ENCODE measurements around the gene HPCAL4. TPM values are rescaled to one million over a fixed set of nuclear protein-coding genes. Genes with fewer than 3 reads are reported as not detected.

Gene HPCAL4
- total and polyA plus RNA-seq, 5 donors, result 0.89 to 5.2 (median 3.4) TPM

DNA sequence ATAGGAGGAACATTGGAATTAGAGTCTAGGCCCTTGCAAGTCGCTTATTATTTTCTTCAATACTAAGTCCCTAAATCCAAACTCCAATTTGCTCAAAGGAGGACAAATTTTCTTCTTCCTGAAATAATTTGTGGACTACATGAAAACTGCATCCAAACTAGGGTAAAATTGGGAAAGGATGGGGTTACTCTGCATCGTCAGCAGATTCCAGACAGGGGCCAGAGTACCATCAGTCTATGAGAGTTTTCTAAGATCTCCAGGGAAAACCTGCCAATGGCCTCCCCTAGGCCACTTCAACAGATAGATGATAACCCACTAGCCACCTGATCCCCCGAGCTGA lies 52.3 kb downstream of the HPCAL4 start:
- 55% methylated on average over 3 of the region's 3 CpGs for WGBS
- peak overlapping the region; percentile 85 for H3K27ac ChIP-seq (ENCODE audit: low read length)
- intact Hi-C loops (cut with DNase I), result no loop called here

DNA sequence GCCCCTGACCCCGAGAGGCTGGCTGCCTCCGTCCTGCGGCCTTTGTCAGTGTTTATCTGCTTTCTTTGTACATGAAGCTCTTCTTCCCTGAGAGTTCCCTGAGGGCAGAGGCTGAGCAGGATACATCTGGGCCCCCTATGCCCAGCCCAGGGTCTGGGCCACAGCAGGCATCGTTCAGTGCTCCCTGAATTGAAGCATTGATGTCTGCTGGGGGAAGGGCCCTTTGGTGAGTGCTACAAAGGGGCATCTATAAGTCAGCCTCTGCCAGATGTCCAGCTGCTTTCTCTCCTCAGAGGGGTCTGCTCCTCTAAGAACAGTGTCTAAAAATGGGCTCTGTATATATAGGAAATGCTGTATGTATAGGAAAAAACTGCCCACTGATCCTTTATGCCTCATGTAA lies 53.9 kb downstream of the HPCAL4 start:
- Histone ChIP-seq H3K27me3 (ENCODE audit: control insufficient read depth, insufficient read depth) (no peaks in the 10 kb centered on the region), H3K27ac (ENCODE audit: low read length) (peak overlapping the region; percentile 67)

More for the DNA sequence above, 52.3 kb downstream of the HPCAL4 start:
- Histone ChIP-seq H3K4me3 (ENCODE audit: low read length) (peak overlapping the region; percentile 70), H3K4me1 (ENCODE audit: control insufficient read depth, insufficient read depth, low read length) (peaks cover 4% of the 10 kb centered on the region), H3K27me3 (ENCODE audit: control insufficient read depth, insufficient read depth) (no peaks in the 10 kb centered on the region), H3K9me3 (ENCODE audit: control insufficient read depth, low read length) (no peaks in the 10 kb centered on the region)
- no peak for DNase-seq
- ATAC-seq, result no peak

DNA sequence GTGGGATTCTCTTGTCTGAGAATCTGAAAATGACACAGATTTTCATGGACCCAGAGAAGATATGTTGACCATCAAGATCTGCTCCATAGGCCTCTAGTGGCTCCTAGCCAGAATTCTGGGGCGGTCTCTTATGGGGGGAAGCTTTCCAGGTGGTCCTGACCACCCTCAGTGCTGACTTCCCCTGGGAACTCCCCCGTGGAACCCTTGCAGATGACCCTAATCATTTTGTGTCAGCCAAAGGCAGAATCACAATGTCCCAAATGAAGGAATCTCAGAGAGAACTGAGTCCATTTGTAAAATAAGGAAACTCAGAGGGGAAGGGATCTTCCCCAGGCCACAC lies 55.4 kb downstream of the HPCAL4 start:
- peak overlapping the region; percentile 40 for H3K4me3 ChIP-seq (ENCODE audit: low read length)
- no peaks in the 10 kb centered on the region for H3K27me3 ChIP-seq (ENCODE audit: control insufficient read depth, insufficient read depth)

More for the DNA sequence above, 53.9 kb downstream of the HPCAL4 start:
- ATAC-seq (no peak), DNase-seq (no peak)
- WGBS, result 59% methylated on average over 4 of the region's 4 CpGs
- Histone ChIP-seq H3K9me3 (ENCODE audit: control insufficient read depth, low read length) (no peaks in the 10 kb centered on the region), H3K4me3 (ENCODE audit: low read length) (peak overlapping the region; percentile 70), H3K4me1 (ENCODE audit: control insufficient read depth, insufficient read depth, low read length) (peaks cover 2% of the 10 kb centered on the region)
- intact Hi-C loops (cut with DNase I), result no loop called here

DNA sequence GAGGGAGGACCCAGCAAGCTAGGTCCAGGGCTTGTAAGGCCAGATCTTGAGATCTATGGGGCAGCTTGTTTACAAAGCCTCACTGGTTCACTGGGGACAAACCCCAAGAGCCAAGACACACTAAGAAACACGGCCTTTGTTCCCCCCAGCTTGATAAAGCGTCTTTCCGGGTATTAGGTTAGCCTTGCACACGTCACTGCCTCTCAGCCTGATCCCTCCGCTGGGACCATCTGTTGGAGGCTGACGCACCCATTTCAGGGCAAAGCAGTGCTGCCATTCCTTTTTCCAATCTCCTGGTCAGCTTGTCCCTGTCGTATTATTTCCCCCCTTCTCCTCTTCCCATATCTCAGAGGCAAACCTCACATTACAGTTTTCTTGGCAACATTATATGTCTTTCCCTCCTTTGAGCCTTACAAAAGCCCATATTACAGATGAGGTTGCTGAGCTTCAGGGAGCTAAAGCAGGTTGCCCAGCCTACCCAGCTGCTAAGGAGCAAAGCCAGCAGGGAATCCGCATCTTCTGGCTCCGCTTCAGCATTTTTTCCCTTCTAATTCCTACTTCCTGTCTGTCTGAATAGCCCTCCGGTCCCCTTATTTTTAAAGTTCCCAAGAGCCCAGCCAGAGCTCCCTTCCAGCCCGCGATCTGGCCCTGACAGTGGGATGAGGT lies 55.9 kb downstream of the HPCAL4 start:
- Histone ChIP-seq H3K27me3 (ENCODE audit: control insufficient read depth, insufficient read depth) (no peaks in the 10 kb centered on the region), H3K4me1 (ENCODE audit: control insufficient read depth, insufficient read depth, low read length) (peaks cover 2% of the 10 kb centered on the region), H3K4me3 (ENCODE audit: low read length) (peak overlapping the region; percentile 40), H3K27ac (ENCODE audit: low read length) (peak overlapping the region; percentile 65), H3K9me3 (ENCODE audit: control insufficient read depth, low read length) (no peaks in the 10 kb centered on the region)
- ATAC-seq (peak; percentile 60 to 61), DNase-seq (peak; percentile 77 to 87 (median 81))
- WGBS, result 49% methylated on average over 12 of the region's 12 CpGs
- intact Hi-C loops (cut with DNase I), result no loop called here

More for the DNA sequence above, 55.4 kb downstream of the HPCAL4 start:
- DNase-seq (no peak), ATAC-seq (no peak)
- H3K4me1 ChIP-seq (ENCODE audit: control insufficient read depth, insufficient read depth, low read length), result peaks cover 2% of the 10 kb centered on the region
- 26% methylated on average over 2 of the region's 2 CpGs for whole genome bisulfite sequencing
- H3K9me3 ChIP-seq (ENCODE audit: control insufficient read depth, low read length), result no peaks in the 10 kb centered on the region
- intact Hi-C loops (cut with DNase I), result no loop called here
- H3K27ac ChIP-seq (ENCODE audit: low read length), result peak overlapping the region; percentile 65

DNA sequence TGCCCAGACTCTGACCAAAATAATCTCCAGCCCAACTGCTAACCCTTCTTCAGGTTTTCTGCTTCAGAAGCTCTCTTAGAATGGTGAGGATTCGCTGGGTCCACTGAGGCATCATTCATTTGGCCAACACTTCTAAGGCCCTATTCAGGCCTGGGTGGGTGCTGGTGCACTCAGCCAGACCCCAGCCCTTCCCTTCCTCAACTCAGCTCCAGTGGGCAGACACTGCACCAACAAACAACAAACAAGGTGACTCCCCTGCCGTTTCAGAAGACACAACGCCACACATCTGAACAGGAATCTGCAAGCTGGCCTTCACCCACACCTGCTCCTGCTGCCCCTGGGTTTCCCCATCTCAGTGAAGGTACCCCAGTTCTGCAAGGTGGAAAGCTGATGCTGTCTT lies 57.8 kb downstream of the HPCAL4 start:
- DNase-seq (peak in 1 of 3 donors; percentile 20), ATAC-seq (no peak)
- Histone ChIP-seq H3K27ac (ENCODE audit: low read length) (peak overlapping the region; percentile 69), H3K9me3 (ENCODE audit: control insufficient read depth, low read length) (no peaks in the 10 kb centered on the region), H3K27me3 (ENCODE audit: control insufficient read depth, insufficient read depth) (no peaks in the 10 kb centered on the region), H3K4me3 (ENCODE audit: low read length) (peak overlapping the region; percentile 29), H3K4me1 (ENCODE audit: control insufficient read depth, insufficient read depth, low read length) (no peaks in the 10 kb centered on the region)
- WGBS, result 70% methylated on average over 3 of the region's 3 CpGs
- intact Hi-C loops (cut with DNase I), result no loop called here

DNA sequence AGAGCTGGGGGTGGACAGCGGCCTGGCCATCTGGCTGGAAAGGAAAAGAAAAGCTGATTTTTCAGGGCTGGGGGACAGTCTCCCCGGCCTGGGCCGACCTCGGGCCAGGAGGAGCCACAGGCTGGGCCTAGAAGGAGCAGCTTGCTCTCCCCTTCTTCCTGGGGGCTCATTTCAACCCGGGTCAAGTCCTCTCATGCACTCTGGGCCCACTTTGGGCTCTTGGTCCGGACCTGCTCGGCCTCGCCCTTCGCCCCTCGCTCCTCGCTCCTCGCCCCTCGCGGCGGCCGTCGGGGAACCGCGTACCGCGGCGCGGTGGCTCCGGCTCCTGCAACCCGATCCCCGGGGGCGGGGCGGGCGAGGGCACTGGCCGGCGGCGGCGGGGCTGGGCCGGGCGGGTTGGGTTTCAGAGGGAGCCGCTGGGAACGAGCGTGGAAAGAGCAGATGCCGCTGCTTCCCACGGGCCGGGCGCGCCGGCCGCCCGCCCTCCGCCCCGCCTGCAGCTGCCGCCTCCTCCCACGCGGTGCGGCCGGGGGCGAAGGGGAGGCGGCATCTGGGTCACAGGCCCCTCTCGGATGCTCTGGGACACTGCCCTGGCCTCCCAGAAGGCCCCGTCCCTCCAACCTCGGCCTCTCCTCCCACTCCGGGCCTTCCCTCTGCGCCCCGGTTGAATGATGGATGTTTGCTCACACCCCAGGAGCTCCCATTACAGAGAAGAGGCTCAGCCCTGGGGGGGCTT lies 58.4 kb downstream of the HPCAL4 start:
- Histone ChIP-seq H3K4me1 (ENCODE audit: control insufficient read depth, insufficient read depth, low read length) (no peaks in the 10 kb centered on the region), H3K9me3 (ENCODE audit: control insufficient read depth, low read length) (no peaks in the 10 kb centered on the region), H3K27ac (ENCODE audit: low read length) (peak overlapping the region; percentile 69), H3K4me3 (ENCODE audit: low read length) (peak overlapping the region; percentile 29), H3K27me3 (ENCODE audit: control insufficient read depth, insufficient read depth) (no peaks in the 10 kb centered on the region)
- DNase-seq (peak; percentile 85 to 94 (median 92)), ATAC-seq (peak; percentile 82 to 84)
- intact Hi-C loops (cut with DNase I), result no loop called here
- 24% methylated on average over 61 of the region's 61 CpGs for WGBS

DNA sequence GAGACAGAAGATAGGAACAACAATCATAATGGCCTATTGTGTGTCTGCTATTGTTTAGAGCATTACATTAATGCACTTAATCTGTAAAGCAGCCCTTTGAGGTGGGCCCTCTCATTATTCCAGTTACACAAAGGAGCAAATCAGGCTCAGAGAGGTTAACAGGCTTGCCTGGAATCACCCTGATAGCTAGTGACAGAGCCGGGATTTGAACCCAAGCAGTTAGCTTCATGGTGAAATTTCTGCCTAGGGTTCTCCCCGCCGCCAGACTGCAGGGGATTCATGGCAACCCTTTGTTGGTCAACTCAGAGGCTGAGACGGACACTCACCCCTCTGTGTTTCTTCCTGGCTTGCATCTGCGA lies 58.9 kb downstream of the HPCAL4 start:
- H3K9me3 ChIP-seq (ENCODE audit: control insufficient read depth, low read length), result no peaks in the 10 kb centered on the region
- peak overlapping the region; percentile 29 for H3K4me3 ChIP-seq (ENCODE audit: low read length)
- ATAC-seq (no peak), DNase-seq (no peak)
- no peaks in the 10 kb centered on the region for H3K4me1 ChIP-seq (ENCODE audit: control insufficient read depth, insufficient read depth, low read length)
- H3K27me3 ChIP-seq (ENCODE audit: control insufficient read depth, insufficient read depth), result no peaks in the 10 kb centered on the region
- WGBS, result 61% methylated on average over 5 of the region's 5 CpGs
- intact Hi-C loops (cut with DNase I), result no loop called here
- no peak overlapping the region for H3K27ac ChIP-seq (ENCODE audit: low read length)

DNA sequence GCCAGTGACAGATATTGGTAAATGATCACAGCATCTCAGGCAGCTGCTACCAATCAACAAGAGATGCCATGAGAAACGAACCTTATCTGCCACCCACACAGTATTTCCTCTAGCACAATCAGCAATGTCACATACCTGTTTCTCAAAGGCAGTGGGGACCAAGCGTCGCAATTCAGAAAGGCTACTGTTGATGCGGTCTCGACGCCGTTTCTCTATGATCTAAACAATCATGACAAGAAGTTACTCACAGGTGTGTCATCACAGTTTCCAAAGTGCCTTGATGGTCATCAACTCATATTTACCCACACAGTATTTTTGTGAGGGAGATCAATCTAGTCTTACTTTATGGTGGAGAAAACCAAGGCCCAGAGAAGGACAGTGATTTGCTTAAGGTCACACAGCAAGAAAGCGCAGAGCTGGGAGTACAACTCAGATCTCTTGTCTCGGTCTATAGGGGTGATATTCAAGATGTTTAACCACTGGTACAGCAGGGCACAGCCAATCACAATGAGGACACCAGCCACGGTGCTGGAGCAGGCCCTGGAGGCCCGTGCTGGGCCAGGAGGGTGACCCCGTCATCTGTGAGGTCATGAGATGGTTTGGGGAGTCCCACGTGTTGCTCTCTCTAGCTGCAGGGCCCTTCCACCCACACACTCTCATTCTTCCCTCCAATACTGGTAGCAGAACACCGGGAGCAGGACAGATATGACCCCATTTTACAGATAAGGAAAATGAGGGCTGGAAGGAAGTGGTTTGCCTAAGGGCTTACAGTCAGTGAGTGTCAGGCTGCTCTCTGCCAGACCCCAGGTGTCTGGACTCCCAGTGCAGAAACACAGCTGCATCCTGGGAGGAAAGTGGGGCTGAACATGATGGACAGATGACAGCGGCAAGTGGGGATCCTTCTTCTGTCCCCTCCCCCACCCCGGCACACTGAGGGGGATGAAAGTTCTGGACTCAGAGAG lies 59.6 kb downstream of the HPCAL4 start:
- H3K27me3 ChIP-seq (ENCODE audit: control insufficient read depth, insufficient read depth), result no peaks in the 10 kb centered on the region
- H3K9me3 ChIP-seq (ENCODE audit: control insufficient read depth, low read length), result no peaks in the 10 kb centered on the region
- H3K27ac ChIP-seq (ENCODE audit: low read length), result no peak overlapping the region
- DNase-seq (peak in 1 of 3 donors; percentile 49), ATAC-seq (no peak)
- WGBS, result 71% methylated on average over 16 of the region's 16 CpGs
- H3K4me1 ChIP-seq (ENCODE audit: control insufficient read depth, insufficient read depth, low read length), result peaks cover 2% of the 10 kb centered on the region
- no peak overlapping the region for H3K4me3 ChIP-seq (ENCODE audit: low read length)
- intact Hi-C loops (cut with DNase I), result no loop called here

DNA sequence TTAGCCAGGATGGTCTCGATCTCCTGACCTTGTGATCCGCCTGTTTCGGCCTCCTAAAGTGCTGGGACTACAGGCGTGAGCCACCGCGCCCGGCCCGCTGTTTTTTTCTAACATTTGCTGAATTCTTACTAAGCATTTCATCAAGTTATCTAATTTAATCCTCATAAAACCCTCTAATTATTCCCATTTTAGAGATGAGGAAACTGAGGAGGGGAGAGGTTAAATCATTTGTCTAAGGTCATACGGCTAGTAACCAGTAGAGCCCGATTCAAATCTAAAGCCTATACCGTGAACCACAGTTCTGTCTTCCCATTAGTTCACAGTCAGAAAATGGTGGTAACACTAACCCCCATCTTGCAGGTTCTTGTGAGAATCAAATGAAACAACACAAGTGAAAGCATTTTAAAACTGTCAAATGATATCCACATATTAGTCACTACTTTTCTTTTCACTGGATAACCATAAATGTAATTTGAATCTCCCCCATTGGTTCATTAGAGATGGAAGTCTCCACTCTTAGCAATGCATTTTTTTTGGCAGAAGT lies 62.4 kb downstream of the HPCAL4 start:
- H3K27ac ChIP-seq (ENCODE audit: low read length), result no peak overlapping the region
- no peaks in the 10 kb centered on the region for H3K9me3 ChIP-seq (ENCODE audit: control insufficient read depth, low read length)
- no peaks in the 10 kb centered on the region for H3K27me3 ChIP-seq (ENCODE audit: control insufficient read depth, insufficient read depth)
- WGBS, result 96% methylated on average over 11 of the region's 11 CpGs
- intact Hi-C loops (cut with DNase I), result no loop called here
- ATAC-seq (no peak), DNase-seq (peak in 1 of 3 donors; percentile 12)
- no peak overlapping the region for H3K4me3 ChIP-seq (ENCODE audit: low read length)
- H3K4me1 ChIP-seq (ENCODE audit: control insufficient read depth, insufficient read depth, low read length), result peaks cover 15% of the 10 kb centered on the region
